Measurements from ENCODE around the gene NDUFC1.
"Not testable (repeated sequence)": the region's sequence is repeated elsewhere in the genome, so short reads cannot be mapped to it uniquely, and the experiment has no call there.

Gene NDUFC1

DNA sequence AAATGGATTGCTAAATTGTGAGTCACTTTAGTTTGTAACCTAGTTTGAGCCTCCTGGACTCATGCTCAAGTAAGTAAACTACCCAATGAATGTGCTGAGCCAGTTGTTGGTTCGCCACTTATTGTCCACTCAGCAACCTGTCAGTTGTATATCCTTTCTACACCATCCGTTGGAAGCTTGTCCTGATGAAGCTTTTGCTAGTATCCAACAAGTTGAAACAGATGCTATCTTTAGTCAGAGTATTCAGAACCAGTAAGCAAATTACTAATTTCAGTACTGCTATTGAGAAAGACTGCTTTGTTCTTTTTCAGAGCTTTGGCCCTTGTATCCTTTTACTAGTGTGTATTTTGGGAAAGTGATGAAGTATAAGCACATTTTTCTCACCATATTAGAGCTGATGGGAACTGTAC is 5.3 kb downstream of the NDUFC1 start:
- no peak for DNase-seq

DNA sequence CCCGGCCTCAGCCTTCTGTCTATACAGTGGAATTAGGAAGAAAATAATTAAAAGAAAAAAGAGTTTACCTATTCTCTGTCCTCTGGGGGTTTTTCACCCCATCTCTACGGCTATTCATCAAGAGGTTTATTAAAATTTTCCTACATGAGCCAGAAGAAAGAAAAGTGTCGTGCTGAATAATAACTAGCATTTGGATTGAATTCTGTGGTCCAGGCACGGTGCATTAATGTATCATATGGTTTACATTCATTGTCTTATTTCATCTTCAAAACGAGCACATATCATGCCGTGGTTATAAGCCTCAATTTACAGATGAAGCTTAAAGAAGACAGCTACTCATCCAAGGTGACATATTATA is 6.4 kb downstream of the NDUFC1 start:
- no peak for DNase-seq

GRCh38 chr4:139295206-139295941 is 6.9 kb downstream of the NDUFC1 start:
- DNase-seq: peak; percentile 67

DNA sequence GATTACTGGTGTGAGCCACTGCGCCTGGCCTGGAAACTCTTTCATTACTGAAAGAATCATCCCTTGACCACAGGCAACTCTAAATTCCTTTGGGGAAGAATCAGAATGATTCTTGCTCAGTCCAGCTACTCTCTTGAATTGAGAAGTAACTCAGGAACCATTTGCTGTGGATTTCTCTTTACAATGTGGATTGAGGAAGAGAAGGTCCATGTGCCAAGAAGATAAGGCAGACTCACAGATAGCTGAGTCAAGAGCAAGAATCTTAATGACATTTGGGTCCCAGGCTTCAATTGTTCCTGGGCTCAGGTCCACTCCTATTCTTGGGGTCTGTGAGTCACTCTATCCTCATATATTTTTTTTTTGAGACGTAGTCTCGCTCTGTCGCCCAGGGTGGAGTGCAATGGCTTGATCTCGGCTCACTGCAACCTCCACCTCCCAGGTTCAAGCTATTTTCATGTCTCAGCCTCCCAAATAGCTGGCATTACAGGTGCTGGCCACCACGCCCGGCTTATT is 16.0 kb downstream of the NDUFC1 start:
- no peak for DNase-seq

DNA sequence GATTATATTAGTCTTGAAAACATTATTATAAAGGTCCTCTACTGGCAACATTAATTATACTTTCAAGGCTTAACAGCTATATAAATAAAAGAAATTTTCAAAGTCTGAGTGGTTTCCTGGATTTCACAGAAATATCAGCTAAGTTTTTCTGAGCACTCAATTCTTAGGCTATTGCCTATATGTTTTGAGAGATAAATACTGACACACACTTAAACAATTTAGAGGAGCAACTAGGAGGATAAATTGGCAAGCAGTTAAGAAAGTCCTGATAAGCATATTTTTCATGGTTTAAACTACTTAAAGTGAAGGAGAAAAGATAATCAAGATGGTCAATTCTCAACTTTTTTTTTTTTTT is 19.6 kb downstream of the NDUFC1 start:
- no peak for DNase-seq

GRCh38 chr4:139282065-139282720 is 20.1 kb downstream of the NDUFC1 start:
- no peak for DNase-seq

- no peak for DNase-seq
Observed at GRCh38 chr4:139279760-139280620, 22.3 kb downstream of the NDUFC1 start, which contains the start of gene MGARP. Gene MGARP (minus strand): TSS chr4:139280225. CDS start chr4:139280158, 67 bp downstream.

DNA sequence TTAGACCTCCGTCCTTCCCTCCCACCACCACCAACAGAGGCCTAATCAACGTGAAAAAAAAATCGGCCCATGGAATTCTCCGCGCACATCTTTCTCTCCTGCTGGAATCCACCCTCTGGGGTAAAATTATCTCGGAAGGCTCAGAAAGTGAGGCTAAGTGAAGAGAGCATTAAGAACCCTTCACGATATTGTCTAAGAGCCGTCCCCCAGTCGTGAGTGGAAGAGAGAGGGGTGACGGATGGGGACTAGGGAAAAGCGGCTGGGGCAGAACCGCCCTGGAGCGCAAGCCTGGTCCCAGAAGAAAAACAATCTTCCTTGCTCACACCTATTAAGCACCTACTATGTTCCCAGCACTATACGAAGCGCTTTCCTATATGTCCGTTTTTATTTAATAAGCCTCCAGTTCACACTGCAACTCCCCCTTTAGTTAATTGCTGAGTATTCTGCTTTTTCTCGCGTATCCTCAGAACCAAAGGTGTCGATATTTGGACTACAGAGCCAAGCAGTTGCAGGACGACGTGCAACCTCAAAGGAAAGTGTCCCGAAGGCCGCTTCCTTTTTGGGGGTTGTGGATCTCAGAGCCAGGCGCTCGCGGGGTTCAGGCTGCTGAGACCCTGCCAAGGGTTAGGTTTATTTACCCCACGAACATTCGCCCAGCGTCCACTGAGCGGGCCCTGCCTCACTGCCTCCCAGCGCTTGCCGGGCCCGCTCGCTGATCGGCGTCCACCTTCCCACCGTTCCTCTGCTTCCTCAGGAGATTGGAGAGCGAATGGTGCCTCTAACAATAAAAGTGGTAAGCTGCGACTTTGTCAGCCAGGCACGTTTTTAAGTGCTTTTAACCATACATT is 23.1 kb downstream of the NDUFC1 start:
- DNase-seq: no peak

DNA sequence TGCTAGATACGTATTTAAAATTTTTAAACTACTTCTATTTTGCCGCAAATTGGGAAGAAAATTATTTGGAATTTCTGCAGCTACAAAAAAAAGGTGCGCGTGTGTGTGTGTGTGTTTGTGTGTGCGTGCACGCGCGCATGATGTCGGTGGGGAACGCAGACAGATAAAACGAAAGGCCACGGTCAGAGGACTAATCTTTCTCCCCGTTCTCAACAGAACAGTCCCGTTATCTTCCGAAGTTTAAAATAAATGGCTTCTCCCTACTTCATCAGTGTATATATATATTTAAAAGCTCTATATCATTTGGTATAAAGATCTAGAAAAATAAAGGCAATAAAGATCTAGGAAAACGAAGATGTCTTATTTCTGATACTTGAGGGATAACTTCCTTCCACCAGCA is 23.8 kb downstream of the NDUFC1 start:
- no peak for DNase-seq

- no peak for DNase-seq
Observed at GRCh38 chr4:139275281-139275735, 27.0 kb downstream of the NDUFC1 start.

GRCh38 chr4:139274790-139275189 is 27.5 kb downstream of the NDUFC1 start:
- no peak for DNase-seq

DNA sequence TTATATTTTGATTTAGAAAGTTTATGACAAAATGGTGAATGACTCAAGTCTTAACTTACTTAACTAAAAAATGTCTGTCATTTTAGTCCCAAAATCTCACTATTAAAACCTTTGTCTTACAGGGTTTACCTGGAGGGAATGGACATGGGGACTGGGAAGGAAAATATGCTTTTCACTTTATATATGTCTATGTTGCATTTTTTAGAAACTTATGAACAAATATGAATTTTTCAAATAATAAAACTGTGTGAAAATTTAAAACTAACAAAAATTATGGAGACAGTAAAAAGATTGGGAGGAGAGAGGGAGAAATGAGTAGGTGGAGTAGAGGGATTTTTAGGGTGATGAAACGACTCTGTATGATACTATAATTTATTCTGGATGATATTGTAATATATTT is 28.4 kb downstream of the NDUFC1 start:
- no peak for DNase-seq

DNA sequence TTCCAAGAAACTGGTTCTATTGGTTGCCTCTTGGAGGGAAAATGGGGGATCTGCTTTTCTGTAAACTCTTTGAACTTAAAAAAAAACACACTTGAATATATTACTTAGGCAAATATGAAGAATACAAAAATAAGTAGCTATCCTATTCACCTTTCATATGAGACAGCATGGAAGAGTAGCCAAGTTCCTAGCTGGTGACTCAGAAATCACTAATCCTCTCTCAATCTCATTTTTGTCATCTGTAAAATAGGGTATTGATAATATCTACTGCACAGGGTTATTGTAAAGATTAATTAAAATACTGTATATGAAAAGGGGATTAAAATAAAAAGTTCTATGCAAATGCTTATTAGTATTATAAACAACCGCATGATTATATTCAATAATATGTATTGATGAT is 35.0 kb downstream of the NDUFC1 start:
- no peak for DNase-seq

- no peak for DNase-seq
Observed at GRCh38 chr4:139266583-139267257, 35.6 kb downstream of the NDUFC1 start.

GRCh38 chr4:139266208-139266582 is 36.1 kb downstream of the NDUFC1 start:
- no peak for DNase-seq

DNA sequence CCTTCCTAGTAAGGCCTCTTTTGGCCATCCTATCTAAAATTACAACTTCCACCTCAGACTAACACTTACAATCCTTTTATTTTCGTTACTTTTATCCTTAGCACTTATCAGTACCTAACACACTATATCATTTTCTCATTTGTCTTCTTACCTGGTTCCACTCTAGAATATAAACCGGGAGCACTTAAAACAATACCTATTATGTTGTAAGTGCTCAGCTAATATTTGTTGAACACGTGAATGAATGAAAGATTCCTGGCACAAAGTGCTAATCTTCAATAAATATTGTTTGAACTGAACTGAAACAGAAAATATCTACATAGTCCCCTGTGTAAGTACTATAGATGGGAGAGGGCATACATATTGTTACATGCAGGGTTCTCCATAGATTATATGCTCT is 36.6 kb downstream of the NDUFC1 start:
- no peak for DNase-seq

DNA sequence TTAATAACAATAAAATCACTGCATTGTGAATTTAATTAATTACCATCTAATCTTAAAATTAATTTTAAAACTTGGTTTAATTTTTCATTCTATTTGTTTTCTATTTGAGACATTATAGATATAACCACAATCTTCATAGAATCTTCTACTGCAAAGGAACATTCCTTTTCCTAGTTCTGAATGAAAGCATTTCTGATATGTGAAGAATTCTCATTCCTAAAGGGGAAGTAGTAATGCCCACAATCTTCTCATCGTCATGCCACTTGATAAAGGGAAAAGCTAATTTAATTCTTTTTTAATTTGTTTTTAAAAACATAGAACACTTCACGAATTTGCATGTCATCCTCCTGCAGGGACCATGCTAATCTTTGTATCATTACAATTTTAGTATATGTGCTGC is 45.9 kb downstream of the NDUFC1 start:
- DNase-seq: no peak

DNA sequence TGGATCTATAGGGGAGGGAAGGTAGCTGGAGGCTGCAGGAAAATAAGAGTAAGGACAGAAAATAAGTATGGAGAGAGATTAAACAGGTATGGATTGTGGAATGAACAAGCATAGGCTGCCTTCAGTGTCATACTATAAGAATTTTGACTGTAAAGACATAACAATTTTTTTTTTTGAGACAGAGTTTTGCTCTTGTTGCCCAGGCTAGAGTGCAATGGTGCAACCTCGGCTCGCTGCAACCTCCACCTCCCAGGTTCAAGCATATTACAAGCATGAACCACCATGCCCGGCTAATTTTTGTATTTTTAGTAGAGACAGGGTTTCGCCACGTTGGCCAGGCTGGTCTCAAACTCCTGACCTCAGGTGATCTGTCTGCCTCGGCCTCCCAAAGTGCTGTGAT is 46.7 kb downstream of the NDUFC1 start:
- not testable (repeated sequence) for DNase-seq

DNA sequence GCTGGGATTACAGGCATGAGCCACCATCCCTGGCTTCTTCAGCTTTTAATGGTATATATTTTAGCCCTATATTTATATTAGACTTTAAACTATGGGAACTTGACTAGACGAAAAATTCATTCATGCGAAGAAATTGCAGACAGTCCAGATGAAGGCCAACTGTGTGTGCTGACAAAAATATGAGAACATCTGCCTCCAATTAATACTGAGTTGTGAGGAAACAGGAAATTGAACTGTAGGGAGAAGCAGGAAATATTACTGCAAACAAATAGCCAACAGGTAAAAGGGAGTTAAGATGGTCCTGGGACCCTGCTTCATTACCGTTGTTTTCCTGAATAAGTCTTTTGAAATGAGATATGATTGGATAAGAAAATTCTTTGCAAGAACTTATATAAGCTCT is 48.6 kb downstream of the NDUFC1 start:
- no peak for DNase-seq

- DNase-seq: no peak
Observed at GRCh38 chr4:139253046-139253445, 49.2 kb downstream of the NDUFC1 start.

DNA sequence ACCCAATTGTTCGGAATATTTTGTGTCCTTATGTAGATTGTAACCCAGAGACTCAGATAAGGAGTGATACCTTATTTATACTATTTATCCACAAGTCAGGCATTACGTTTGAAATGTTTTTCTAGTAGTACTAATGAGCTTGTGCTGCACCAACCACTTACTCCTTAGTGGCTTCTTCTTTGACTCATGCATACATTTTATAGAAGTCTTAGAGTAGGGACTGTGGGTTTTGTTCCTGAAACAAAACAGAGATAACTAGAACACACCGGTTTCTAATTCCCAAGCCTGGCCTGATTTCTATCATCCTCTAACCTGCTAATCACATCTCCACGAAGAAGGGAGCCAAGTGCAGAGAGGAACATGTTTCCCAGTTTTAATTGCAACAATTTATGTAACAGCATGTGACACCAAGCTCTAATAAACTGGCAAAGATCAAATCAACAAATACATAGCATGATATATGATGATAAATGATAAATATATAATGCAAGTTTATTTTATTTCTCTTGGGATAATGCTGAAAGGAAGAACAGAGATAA is 54.5 kb downstream of the NDUFC1 start:
- no peak for DNase-seq

- DNase-seq: no peak
Observed at GRCh38 chr4:139247241-139247640, 55.0 kb downstream of the NDUFC1 start.

All from NCI-H2171 (cell line).